Measurements from ENCODE around the gene WWOX. TPM values are rescaled to one million over a fixed set of nuclear protein-coding genes. Genes with fewer than 3 reads are reported as not detected.

Gene WWOX
- polyA plus RNA-seq, 2 of the 4 experiments (the other 2 are of a cell fraction), result 16.0 to 17.2 TPM

DNA sequence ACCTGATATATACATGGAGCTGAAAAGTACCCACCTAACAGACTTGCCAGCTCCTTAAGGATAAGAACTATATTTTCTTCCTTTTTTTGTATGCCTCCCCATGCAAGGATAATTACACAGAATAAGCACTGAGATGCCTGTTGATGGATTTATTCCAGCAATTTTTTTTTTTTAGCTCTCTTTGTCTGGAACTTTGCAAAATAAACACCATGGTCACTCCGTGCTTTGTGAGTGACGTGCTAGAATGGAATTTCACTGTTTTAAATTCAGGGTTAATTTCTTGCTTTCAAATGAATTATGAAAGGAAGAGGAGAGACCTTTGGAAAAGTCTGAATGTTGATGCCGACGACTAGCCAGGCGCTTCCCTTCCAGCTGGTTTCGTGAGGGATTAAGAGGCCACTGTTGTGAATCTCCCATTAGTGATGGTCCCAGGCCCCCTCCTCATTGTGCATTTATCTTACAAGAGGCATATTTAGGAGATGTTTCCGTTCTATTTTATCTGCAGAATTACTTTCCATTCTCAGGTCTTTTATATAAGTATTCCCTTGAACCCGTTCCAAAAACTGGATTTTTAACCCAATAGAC, 529.1 kb downstream of the WWOX start:
- no peak for DNase-seq (ENCODE audit: low read depth in 1 of 2, low spot score in 1 of 2)
- POLR2A ChIA-PET, result no interaction called here
- peaks cover 16% of the 10 kb centered on the region for H3K9me3 ChIP-seq

DNA sequence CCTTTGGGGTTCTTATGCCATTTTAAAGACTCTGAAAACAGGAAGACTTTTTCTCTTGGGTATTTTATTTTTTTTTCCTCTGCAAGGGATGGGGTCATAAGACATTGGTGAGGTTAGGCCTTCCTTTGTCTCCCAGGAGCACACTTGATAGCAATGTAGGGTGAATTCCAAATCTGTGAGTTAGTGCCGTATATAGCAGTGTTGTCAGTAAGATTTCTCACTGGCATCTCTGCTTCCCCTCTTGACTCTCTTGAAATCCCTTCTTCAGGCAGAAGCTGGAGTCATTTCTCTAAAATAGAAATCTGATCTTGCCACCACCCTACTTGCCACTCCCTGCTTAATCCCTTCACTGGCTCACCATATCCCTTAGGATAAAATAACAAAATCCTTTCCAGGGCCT, 529.7 kb downstream of the WWOX start:
- DNase-seq (ENCODE audit: low read depth in 1 of 2, low spot score in 1 of 2) (no peak), ATAC-seq (no peak), FAIRE-seq (no peak)
- TF ChIP-seq POLR2AphosphoS2 (conservative IDR thresholded peaks at IDR 0.05; ENCODE audit: low read length) (no peak), FOSB (CRISPR knock-in tag; IDR thresholded peaks at IDR 0.05) (no peak), HOXB13 (CRISPR knock-in tag; IDR thresholded peaks at IDR 0.05; ENCODE audit: low read depth) (no peak), EP300 (IDR thresholded peaks at IDR 0.05) (no peak), POLR2A (IDR thresholded peaks at IDR 0.05; ENCODE audit: low read length) (no peak), NR3C1 (IDR thresholded peaks at IDR 0.05) (no peak), KDM1A (IDR thresholded peaks at IDR 0.05; ENCODE audit: low read depth) (no peak), GATA3 (IDR thresholded peaks at IDR 0.05; ENCODE audit: borderline replicate concordance) (no peak), HOXB5 (CRISPR knock-in tag; IDR thresholded peaks at IDR 0.05) (no peak), MAFK (IDR thresholded peaks at IDR 0.05; ENCODE audit: partially characterized antibody) (no peak), PHF8 (IDR thresholded peaks at IDR 0.05; ENCODE audit: borderline replicate concordance, low read depth) (no peak), MYC (IDR thresholded peaks at IDR 0.05; ENCODE audit: borderline replicate concordance, low read length) (no peak), MAX (IDR thresholded peaks at IDR 0.05) (no peak), ZC3H11A (IDR thresholded peaks at IDR 0.05) (no peak), ZNF302 (CRISPR knock-in tag; IDR thresholded peaks at IDR 0.05) (no peak), JUNB (IDR thresholded peaks at IDR 0.05) (no peak), ZFP36 (IDR thresholded peaks at IDR 0.05; ENCODE audit: borderline replicate concordance, partially characterized antibody) (no peak), RAD21 (conservative IDR thresholded peaks at IDR 0.05 in 1 of 2, IDR thresholded peaks at IDR 0.05 in 1 of 2) (no peak)
- TF ChIP-seq, protein P1, sequence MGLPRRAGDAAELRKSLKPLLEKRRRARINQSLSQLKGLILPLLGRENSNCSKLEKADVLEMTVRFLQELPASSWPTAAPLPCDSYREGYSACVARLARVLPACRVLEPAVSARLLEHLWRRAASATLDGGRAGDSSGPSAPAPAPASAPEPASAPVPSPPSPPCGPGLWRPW (IDR thresholded peaks at IDR 0.05), result no peak
- TF ChIP-seq, protein P2, sequence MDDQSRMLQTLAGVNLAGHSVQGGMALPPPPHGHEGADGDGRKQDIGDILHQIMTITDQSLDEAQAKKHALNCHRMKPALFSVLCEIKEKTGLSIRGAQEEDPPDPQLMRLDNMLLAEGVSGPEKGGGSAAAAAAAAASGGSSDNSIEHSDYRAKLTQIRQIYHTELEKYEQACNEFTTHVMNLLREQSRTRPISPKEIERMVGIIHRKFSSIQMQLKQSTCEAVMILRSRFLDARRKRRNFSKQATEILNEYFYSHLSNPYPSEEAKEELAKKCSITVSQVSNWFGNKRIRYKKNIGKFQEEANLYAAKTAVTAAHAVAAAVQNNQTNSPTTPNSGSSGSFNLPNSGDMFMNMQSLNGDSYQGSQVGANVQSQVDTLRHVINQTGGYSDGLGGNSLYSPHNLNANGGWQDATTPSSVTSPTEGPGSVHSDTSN (IDR thresholded peaks at IDR 0.05), result no peak
- WGBS (ENCODE audit: missing lambda C conversion rate), result 0% methylated on average over 1 of the region's 1 CpG
- no peak overlapping the region for H3K27ac ChIP-seq
- ChIA-PET CTCF (no interaction called here), POLR2A (no interaction called here)
- H3K4me3 ChIP-seq, result no peak overlapping the region
- H3K9me3 ChIP-seq, result peaks cover 16% of the 10 kb centered on the region
- H3K4me1 ChIP-seq, result no peaks in the 10 kb centered on the region
- no peak overlapping the region for H3K4me2 ChIP-seq

More for the DNA sequence above, 529.1 kb downstream of the WWOX start:
- TF ChIP-seq HOXB13 (CRISPR knock-in tag; IDR thresholded peaks at IDR 0.05; ENCODE audit: low read depth) (no peak), FOSB (CRISPR knock-in tag; IDR thresholded peaks at IDR 0.05) (no peak), KDM1A (IDR thresholded peaks at IDR 0.05; ENCODE audit: low read depth) (no peak), EP300 (IDR thresholded peaks at IDR 0.05) (no peak), JUN (IDR thresholded peaks at IDR 0.05) (no peak), RNF2 (IDR thresholded peaks at IDR 0.05; ENCODE audit: borderline replicate concordance, low read depth) (no peak), HOXA7 (CRISPR knock-in tag; IDR thresholded peaks at IDR 0.05) (no peak)
- TF ChIP-seq, protein P3, sequence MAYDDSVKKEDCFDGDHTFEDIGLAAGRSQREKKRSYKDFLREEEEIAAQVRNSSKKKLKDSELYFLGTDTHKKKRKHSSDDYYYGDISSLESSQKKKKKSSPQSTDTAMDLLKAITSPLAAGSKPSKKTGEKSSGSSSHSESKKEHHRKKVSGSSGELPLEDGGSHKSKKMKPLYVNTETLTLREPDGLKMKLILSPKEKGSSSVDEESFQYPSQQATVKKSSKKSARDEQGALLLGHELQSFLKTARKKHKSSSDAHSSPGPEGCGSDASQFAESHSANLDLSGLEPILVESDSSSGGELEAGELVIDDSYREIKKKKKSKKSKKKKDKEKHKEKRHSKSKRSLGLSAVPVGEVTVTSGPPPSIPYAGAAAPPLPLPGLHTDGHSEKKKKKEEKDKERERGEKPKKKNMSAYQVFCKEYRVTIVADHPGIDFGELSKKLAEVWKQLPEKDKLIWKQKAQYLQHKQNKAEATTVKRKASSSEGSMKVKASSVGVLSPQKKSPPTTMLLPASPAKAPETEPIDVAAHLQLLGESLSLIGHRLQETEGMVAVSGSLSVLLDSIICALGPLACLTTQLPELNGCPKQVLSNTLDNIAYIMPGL (CRISPR knock-in tag; IDR thresholded peaks at IDR 0.05; ENCODE audit: borderline replicate concordance), result no peak
- TF ChIP-seq, protein P4, sequence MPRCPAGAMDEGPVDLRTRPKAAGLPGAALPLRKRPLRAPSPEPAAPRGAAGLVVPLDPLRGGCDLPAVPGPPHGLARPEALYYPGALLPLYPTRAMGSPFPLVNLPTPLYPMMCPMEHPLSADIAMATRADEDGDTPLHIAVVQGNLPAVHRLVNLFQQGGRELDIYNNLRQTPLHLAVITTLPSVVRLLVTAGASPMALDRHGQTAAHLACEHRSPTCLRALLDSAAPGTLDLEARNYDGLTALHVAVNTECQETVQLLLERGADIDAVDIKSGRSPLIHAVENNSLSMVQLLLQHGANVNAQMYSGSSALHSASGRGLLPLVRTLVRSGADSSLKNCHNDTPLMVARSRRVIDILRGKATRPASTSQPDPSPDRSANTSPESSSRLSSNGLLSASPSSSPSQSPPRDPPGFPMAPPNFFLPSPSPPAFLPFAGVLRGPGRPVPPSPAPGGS (IDR thresholded peaks at IDR 0.05), result no peak
- CTCF ChIA-PET, result no interaction called here
- FAIRE-seq (no peak), ATAC-seq (no peak)
- Histone ChIP-seq H3K4me2 (no peak overlapping the region), H3K4me1 (no peaks in the 10 kb centered on the region), H3K27ac (no peak overlapping the region), H3K4me3 (no peak overlapping the region)
- 49% methylated on average over 8 of the region's 8 CpGs for WGBS (ENCODE audit: missing lambda C conversion rate)
